HuH-7 (cell line): ENCODE data around the gene ASMT.
"Not testable (repeated sequence)": the region's sequence is repeated elsewhere in the genome, so short reads cannot be mapped to it uniquely, and the experiment has no call there.

Experiments
- DNase-seq: peaks from one replicate; pipeline ENCODE4 v3.0.0; 2011; ENCODE audit warnings: low spot score

ASMT gene

GRCh38 chrX:1614927-1615326, at the start of gene ASMT:
Gene ASMT (plus strand): TSS chrX:1615059. CDS start chrX:1615200, 141 bp downstream.
- DNase-seq = no peak

DNA sequence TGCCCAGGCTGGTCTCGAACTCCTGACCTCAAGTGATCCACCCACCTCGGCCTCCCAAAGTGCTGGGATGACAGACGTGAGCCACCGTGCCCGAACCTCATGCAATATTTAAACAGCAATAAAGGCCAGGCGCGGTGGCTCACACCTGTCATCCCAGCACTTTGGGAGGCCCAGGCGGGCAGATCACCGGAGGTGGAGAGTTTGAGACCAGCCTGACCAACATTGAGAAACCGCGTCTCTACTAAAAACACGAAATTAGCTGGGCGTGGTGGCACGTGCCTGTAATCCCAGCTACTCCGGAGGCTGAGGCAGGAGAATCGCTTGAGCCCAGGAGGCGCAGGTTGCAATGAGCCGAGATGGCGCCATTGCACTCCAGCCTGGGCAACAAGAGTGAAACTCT, 40.7 kb upstream of the ASMT start:
- not testable (repeated sequence) for DNase-seq

- DNase-seq = no peak
These were observed 38.5 kb upstream of the ASMT start for GRCh38 chrX:1576201-1576992.

GRCh38 chrX:1577845-1578244, 37.0 kb upstream of the ASMT start:
- DNase-seq = no peak

DNA sequence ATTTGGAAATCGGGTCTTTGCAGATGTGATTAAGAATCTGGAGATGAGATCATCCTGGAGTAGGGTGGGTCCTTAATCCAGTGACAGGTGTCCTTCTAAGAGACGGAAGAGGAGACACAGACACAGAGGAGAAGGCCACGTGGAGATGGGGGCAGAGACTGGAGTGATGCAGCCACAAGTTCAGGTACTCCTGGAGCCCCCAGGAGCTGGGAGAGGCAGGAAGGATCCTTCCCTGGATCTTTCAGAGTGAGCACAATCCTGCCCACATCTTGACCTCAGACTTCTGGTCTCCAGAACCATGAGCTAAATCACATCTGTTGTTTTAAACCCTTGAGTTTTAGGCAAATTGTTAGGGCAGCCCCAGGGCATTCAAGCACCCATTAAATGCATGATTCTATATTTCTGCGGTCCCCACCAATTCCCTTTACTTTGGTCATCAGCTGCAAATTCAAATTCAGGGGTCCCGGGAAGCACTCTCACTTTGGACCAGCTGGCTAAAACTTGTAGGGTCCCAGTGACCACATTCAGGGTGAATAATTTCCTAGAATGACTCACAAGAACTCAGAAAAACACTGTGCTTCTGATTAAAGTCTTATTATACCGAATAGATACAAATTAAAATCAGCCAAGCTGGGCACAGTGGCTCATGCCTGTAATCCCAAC, 36.2 kb upstream of the ASMT start:
- DNase-seq = no peak

GRCh38 chrX:1581132-1581531, 33.7 kb upstream of the ASMT start:
- DNase-seq = peak; percentile 30

GRCh38 chrX:1582686-1583437, 32.0 kb upstream of the ASMT start:
- peak; percentile 17 for DNase-seq

- no peak for DNase-seq
These were observed 30.4 kb upstream of the ASMT start for GRCh38 chrX:1584237-1585011.

DNA sequence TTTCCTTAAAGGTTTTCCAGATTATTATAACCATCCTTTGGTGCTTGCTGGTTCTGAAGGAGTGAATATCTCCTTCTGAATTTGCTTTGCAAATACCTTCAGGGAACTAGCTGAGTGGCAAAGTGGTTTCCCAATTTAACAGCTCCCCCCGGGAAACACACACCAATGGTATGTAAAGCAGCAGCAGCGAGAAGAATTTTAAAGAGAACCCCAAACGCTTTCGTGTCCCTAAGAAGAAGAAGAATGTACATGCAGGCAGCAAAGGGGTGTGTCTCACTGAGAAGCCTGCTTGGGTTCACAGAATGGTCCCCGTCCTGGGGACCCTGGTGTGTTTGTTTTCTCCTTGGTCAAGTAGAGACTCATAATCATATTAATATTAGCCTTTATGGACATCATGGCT, 27.7 kb upstream of the ASMT start:
- no peak for DNase-seq

- DNase-seq = no peak
These were observed 25.3 kb upstream of the ASMT start for GRCh38 chrX:1589356-1590130.

DNA sequence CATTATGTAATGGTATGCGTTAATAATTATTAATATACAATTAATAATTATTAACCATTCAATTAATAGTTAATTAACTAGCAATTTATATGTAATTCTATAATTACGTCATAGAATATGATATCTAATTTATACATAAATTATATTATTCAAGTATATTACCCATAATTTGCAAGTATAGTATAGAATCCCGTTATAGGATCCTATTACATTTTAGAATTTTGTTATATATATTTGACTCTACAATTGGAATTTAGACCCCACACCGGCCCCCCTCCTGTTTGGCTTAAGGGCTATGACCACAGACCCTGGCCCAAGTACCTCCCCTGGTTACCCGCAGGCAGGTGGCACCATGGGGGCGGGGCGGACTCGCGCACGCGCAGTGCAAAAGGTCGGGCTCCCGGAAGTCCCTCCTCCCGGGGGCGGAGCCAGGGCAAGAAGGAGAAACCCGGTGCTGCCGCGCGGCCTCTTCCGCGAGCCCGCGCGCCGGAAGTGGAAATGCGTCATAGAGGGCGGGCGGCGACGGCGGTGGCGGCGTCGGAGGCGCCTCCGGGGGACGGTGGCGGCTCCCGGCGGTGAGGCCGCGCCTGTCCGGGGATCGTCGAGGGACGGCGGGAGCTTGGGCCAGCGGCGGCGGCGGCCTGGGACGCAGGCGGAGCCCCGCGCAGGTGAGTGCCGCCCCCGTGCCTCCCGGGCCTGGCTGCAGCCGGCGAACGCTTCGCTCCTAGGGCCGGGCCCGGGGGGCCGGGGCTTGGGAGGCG, 23.6 kb upstream of the ASMT start, which contains the start of gene AKAP17A:
AKAP17A (plus strand) TSS at position 503 of the 761 bp plus-strand sequence. CDS start 1,859 bp downstream, outside the sequence.
- peak; percentile 82 for DNase-seq

DNA sequence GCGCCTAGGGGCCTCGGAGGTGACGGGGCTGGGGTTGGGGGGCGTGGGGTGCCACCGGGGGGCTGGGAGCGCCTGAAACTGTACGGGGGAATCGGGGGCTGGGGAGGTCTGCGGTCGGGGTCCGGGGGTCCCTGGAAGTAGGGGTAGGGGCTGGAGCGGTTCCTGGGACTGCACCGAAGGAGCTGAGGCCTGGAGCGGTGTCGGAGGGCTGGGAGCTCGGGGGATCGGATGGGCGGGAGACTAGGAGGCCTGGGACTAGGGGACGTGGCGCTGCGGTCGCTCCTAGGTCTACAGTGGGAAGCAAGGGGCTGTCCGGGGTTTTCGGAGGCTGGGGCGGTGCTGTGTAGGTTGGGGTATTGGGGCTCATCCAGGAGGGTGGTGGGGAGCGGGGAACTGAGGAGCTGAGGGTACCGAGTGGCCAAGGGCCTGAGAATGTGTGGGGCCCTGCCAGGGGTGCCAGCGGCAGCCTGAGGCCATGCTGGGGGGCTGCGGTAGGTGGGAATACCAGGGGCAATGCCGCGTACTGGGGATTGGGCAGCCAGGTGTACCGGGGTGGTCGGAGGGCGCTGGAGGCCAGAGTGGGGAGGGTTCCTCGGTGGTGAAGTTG, 22.9 kb upstream of the ASMT start:
- DNase-seq = no peak

GRCh38 chrX:1592470-1593142, 22.3 kb upstream of the ASMT start:
- no peak for DNase-seq

DNA sequence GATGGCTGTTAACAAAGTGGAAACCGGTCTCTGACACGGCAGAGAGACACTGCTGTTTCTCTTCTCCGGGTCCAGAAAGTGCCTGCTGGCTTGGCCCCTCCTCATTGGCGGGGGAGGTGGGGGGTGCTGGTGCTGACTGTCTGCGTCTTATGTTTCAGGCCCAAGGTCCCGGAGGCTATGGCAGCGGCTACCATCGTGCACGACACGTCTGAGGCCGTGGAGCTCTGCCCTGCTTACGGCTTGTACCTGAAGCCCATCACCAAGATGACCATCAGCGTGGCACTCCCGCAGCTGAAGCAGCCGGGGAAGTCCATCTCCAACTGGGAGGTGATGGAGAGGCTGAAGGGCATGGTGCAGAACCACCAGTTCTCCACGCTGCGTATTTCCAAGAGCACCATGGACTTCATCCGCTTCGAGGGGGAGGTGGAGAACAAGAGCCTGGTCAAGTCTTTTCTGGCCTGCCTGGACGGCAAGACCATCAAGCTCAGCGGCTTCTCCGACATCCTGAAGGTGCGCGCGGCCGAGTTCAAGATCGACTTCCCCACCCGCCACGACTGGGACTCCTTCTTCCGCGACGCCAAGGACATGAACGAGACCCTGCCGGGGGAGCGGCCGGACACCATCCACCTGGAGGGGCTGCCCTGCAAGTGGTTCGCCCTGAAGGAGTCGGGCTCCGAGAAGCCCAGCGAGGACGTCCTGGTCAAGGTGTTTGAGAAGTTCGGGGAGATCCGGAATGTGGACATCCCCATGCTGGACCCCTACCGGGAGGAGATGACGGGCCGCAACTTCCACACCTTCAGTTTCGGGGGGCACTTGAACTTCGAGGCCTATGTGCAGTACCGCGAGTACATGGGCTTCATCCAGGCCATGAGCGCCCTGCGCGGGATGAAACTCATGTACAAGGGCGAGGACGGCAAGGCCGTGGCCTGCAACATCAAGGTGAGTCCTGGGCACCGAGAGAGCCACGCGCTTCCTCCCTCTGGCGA, 21.3 kb upstream of the ASMT start:
- no peak for DNase-seq

DNA sequence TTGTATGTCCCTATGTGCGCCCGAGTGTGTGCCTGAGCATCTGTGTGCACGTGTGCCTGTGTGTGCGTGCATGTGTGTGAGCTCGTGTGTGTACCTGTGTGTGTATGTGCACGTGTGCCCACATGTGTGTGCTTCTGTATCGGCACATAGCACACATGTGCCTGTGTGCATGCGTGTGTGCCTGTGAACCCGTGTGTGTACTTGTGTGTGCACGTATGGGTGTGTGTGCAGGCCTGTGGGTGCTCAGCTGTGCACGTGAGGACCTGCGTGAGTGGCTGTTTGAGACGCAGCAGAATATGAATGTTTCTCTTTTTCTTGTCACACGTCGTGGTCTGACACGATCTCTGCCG, 19.2 kb upstream of the ASMT start:
- no peak for DNase-seq

GRCh38 chrX:1596676-1597344, 18.0 kb upstream of the ASMT start:
- no peak for DNase-seq

DNA sequence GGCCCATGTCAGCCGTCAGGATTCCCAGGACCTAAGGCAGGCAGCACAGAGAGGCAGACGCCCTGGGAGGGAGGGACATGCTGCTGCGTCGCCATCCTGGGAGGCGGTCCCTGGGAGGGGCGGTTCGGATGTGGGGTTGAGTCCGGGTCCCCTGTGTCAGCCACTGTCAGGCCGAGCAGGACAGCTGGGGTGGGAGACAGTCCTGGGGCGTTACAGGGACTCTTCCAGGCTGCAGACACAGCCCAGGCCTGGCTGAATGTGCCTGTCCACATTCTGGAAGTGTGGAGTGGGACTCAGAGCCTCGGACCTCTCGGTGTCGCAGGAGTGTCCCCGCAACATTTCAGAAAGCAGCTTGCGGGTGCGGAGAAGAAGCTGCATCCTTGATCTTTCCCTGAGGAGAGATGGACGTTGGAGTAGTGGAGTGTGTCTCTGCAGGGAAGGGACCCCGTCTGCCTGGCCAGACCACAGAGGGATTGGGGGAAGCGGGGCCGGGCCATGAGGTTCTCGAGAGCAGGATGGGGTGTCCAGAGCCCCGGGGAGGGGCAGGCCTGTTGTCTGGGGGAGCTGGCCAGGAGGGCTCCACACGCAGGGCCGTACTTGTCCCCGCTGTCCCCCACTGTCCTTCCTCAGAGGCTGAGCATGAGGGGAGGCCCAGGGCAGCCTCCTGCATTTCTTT, 17.4 kb upstream of the ASMT start:
- no peak for DNase-seq
